Naive thymus-derived CD4-positive, alpha-beta T cell (primary cell): ENCODE data around the gene MT3. TPM values are rescaled to one million over a fixed set of nuclear protein-coding genes. Genes with fewer than 3 reads are reported as not detected.
"Not testable (repeated sequence)": the region's sequence is repeated elsewhere in the genome, so short reads cannot be mapped to it uniquely, and the experiment has no call there.

Experiments used
- ATAC-seq: fragments of 150-1000 bp; cut with Tn5 transposase; 2 replicates; pipeline ENCODE4 v1.10.0; 2021; ENCODE audit warnings: mild to moderate bottlenecking, moderate library complexity
- CTCF ChIA-PET: fragments of 350-600 bp; sonication (Branson Sonifier 250); formaldehyde crosslinking; loops from one replicate; lab custom pipeline; 2021; ENCODE audit warnings: antibody characterized with exemption; lab: Charles Lee
- POLR2A ChIA-PET: fragments of 350-600 bp; sonication (Branson Sonifier 250); formaldehyde crosslinking; loops from one replicate; lab custom pipeline; 2021; ENCODE audit warnings: antibody characterized with exemption, inconsistent platforms; lab: Charles Lee
- DNase-seq, 9 donors: peaks; one replicate each; pipeline versions ENCODE4 v3.0.0 to v3.0.0-alpha.2; 2020 to 2022; ENCODE audit warnings: mixed read lengths in 1 of 9
- H3K27ac ChIP-seq: one replicate; pipeline ENCODE4 v1.7.0; 2013; ENCODE audit warnings: mild to moderate bottlenecking, low read depth, low read length, moderate library complexity
- H3K27me3 ChIP-seq, 2 donors: one replicate each; pipeline ENCODE4 v1.7.0; 2013; ENCODE audit warnings: low read length in 2 of 2, mild to moderate bottlenecking in 2 of 2, moderate library complexity in 2 of 2; ENCODE audit not compliant: control insufficient read depth in 2 of 2, insufficient read depth in 2 of 2
- H3K36me3 ChIP-seq, 3 experiments: 1 replicate in 2 of 3; 2 replicates in 1 of 3; pipeline ENCODE4 v1.7.0; 2013; ENCODE audit warnings: low read length in 3 of 3, mild to moderate bottlenecking in 3 of 3, moderate library complexity in 1 of 3; ENCODE audit not compliant: insufficient read depth in 3 of 3, control insufficient read depth in 2 of 3
- H3K4me1 ChIP-seq, 2 donors: one replicate each; pipeline ENCODE4 v1.7.0; 2013; ENCODE audit warnings: low read length in 2 of 2, mild to moderate bottlenecking in 2 of 2, moderate library complexity in 1 of 2; ENCODE audit not compliant: control insufficient read depth in 2 of 2, insufficient read depth in 2 of 2
- H3K4me3 ChIP-seq: 2 replicates; pipeline ENCODE4 v1.7.0; 2013; ENCODE audit warnings: mild to moderate bottlenecking, low read length
- H3K9me3 ChIP-seq, 3 experiments: 1 replicate in 2 of 3; 2 replicates in 1 of 3; pipeline ENCODE4 v1.7.0; 2013; ENCODE audit warnings: low read length in 3 of 3; ENCODE audit not compliant: control insufficient read depth in 2 of 3
- H3K27ac Mint-ChIP-seq, 9 donors: one replicate each; pipeline ENCODE4 v1.8.0; 2020 to 2022; ENCODE audit warnings: mixed read lengths in 9 of 9, mild to moderate bottlenecking in 8 of 9, moderate library complexity in 5 of 9, inconsistent platforms in 2 of 9
- H3K27me3 Mint-ChIP-seq, 5 donors: one replicate each; pipeline ENCODE4 v1.8.0; 2021 to 2022; ENCODE audit warnings: mixed read lengths in 5 of 5, mild to moderate bottlenecking in 1 of 5
- H3K36me3 Mint-ChIP-seq, 5 donors: one replicate each; pipeline ENCODE4 v1.8.0; 2020 to 2022; ENCODE audit warnings: mixed read lengths in 5 of 5, mild to moderate bottlenecking in 3 of 5, inconsistent platforms in 1 of 5
- H3K4me1 Mint-ChIP-seq, 7 donors: one replicate each; pipeline ENCODE4 v1.8.0; 2020 to 2022; ENCODE audit warnings: mixed read lengths in 7 of 7, mild to moderate bottlenecking in 3 of 7, inconsistent platforms in 1 of 7
- H3K4me3 Mint-ChIP-seq, 10 donors: one replicate each; pipeline ENCODE4 v1.8.0; 2020 to 2022; ENCODE audit warnings: mild to moderate bottlenecking in 10 of 10, mixed read lengths in 10 of 10, moderate library complexity in 6 of 10, inconsistent platforms in 2 of 10
- H3K9me3 Mint-ChIP-seq, 11 donors: one replicate each; pipeline ENCODE4 v1.8.0; 2020 to 2022; ENCODE audit warnings: mixed read lengths in 11 of 11, mild to moderate bottlenecking in 4 of 11, inconsistent platforms in 1 of 11, moderate library complexity in 1 of 11
- intact Hi-C, 2 donors: fragments of 100-400 bp; cut with micrococcal nuclease; formaldehyde crosslinking; loops; one replicate each; pipeline ENCODE4 v1.15.1; 2023
- polyA plus RNA-seq, 2 donors: library from polyadenylated mRNA; unstranded; fragments of 300-500 nt; fragmentation: Illumina TruSeq; gene quantifications; one replicate each; pipeline ENCODE4 v1.2.3, GENCODE V29; 2021
- total RNA-seq, 6 experiments: library from RNA in 5 of 6; stranded (reverse) in 5 of 6; gene quantifications; 1 replicate in 5 of 6; 2 replicates in 1 of 6; pipeline ENCODE4 v1.2.3 and lab custom pipeline; 2021 to 2026

The MT3 gene
- total and polyA plus RNA-seq, 7 experiments from 2014 or later, result 0.76 to 4.5 (median 3.8) TPM; not detected in 2

DNA sequence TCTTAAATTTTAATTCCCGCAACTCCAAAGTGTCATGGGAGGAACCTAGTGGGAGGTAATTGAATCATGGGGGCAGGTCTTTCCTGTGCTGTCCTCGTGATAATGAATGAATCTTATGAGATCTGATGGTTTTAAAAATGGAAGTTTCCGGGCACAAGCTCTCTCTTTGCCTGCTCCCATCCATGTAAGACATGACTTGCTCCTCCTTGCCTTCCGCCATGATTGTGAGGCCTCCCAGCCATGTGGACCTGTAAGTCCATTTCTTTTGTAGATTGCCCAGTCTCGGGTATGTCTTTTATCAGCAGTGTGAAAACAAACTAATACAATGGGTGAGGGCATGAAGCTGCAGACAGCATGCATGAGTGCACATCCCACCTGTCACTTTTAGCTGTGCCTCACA, 33.9 kb downstream of the MT3 start:
- H3K27ac ChIP-seq, H3K4me3 Mint-ChIP-seq, H3K9me3 Mint-ChIP-seq, H3K36me3 ChIP-seq, H3K9me3 ChIP-seq, DNase-seq, H3K36me3 Mint-ChIP-seq, ATAC-seq, H3K4me3 ChIP-seq, H3K27me3 ChIP-seq, intact Hi-C loops, H3K27ac Mint-ChIP-seq: not testable (repeated sequence)
- H3K4me1 ChIP-seq, result peaks cover 0 to 13% of the 10 kb centered on the region in 2 donors
- peaks cover 11 to 27% (median 15%) of the 10 kb centered on the region in 7 donors for H3K4me1 Mint-ChIP-seq
- peaks cover 0 to 21% (median 4%) of the 10 kb centered on the region in 5 donors for H3K27me3 Mint-ChIP-seq
- ChIA-PET CTCF (interaction anchor here (1.0 to 1.5 kb wide), 2 partner anchors 14 to 20 kb away, joined by 3 to 5 read pairs; partner anchors contain the start of gene MT2A), POLR2A (interaction anchor here (0.7 to 1.6 kb wide), 4 partner anchors 9 to 79 kb away, joined by 3 to 5 read pairs (median 4); partner anchors contain the start of genes MT1M and MT2A)

DNA sequence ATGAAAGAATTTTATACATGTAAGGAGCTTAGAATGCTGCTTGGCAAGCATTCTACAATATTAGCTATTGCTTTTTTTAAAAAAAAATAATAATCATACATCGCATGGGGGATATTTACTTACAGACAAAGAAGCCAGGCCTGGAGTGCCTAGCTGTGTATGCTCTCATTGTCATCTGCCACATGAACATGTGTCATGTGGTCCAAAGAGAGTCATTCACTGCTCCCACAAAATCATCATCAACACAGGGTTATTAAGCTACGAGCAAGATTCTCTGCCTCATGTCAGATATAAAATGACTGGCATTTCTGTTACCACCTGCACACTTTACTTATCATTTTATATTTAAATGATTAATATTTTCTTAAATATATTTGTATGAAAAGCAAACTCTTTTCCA, 34.3 kb downstream of the MT3 start:
- H3K9me3 ChIP-seq, result no peaks in the 10 kb centered on the region
- peaks cover 0 to 13% of the 10 kb centered on the region in 2 donors for H3K4me1 ChIP-seq
- no peaks in the 10 kb centered on the region for H3K27me3 ChIP-seq
- H3K27me3 Mint-ChIP-seq, result peaks cover 0 to 17% (median 5%) of the 10 kb centered on the region in 5 donors
- no peaks in the 10 kb centered on the region for H3K9me3 Mint-ChIP-seq
- DNase-seq, result no peak
- H3K36me3 Mint-ChIP-seq, result peaks cover 0 to 2% (median 0%) of the 10 kb centered on the region in 5 donors
- no peak overlapping the region for H3K27ac ChIP-seq
- ATAC-seq, result no peak
- CTCF ChIA-PET, result interaction anchor here (1.0 to 1.5 kb wide), 2 partner anchors 15 to 20 kb away, joined by 3 to 5 read pairs; partner anchors contain the start of gene MT2A
- H3K27ac Mint-ChIP-seq, result no peak overlapping the region
- intact Hi-C loops, result loop anchor here (2.0 kb wide), 1 partner anchor 19 kb away; no protein-coding TSS in a partner anchor
- peaks cover 11 to 25% (median 15%) of the 10 kb centered on the region in 7 donors for H3K4me1 Mint-ChIP-seq
- no peak overlapping the region for H3K4me3 Mint-ChIP-seq
- no peak overlapping the region for H3K4me3 ChIP-seq
- POLR2A ChIA-PET, result interaction anchor here (0.7 to 1.6 kb wide), 6 partner anchors 9 to 532 kb away, joined by 3 to 5 read pairs (median 4); partner anchors contain the start of genes MT1M and MT2A
- no peaks in the 10 kb centered on the region for H3K36me3 ChIP-seq

GRCh38 chr16:56625140-56625942, 36.0 kb downstream of the MT3 start, which contains the start of gene MT1E:
MT1E (plus strand) TSS chr16:56625781; CDS start chr16:56625852, 71 bp downstream.
- POLR2A ChIA-PET, result interaction anchor here (1.0 to 1.4 kb wide), 2 partner anchors 8 to 15 kb away, joined by 3 read pairs; no protein-coding TSS in a partner anchor
- peak within 1 kb of the TSS; percentile 61 to 95 (median 82) for H3K27ac Mint-ChIP-seq
- no peaks in the 10 kb centered on the region for H3K9me3 Mint-ChIP-seq
- Histone ChIP-seq H3K36me3 (no peaks in the 10 kb centered on the region), H3K4me1 (peaks cover 0 to 13% of the 10 kb centered on the region in 2 donors), H3K4me3 (peak within 1 kb of the TSS; percentile 54), H3K27me3 (no peaks in the 10 kb centered on the region), H3K27ac (peak within 1 kb of the TSS; percentile 15), H3K9me3 (no peaks in the 10 kb centered on the region)
- H3K36me3 Mint-ChIP-seq, result peaks cover 0 to 2% (median 0%) of the 10 kb centered on the region in 5 donors
- DNase-seq (peak in 7 of 9 donors; percentile 19 to 76 (median 41)), ATAC-seq (peak; percentile 89)
- peaks cover 6 to 13% (median 12%) of the 10 kb centered on the region in 5 donors for H3K27me3 Mint-ChIP-seq
- CTCF ChIA-PET, result no interaction called here
- intact Hi-C loops, result loop anchor here (1.0 to 5.0 kb wide), 5 partner anchors 8 to 57 kb away; partner anchors contain the start of genes MT2A (in 2 of the 2) and MT1X (in 1 of the 2)
- peaks cover 11 to 27% (median 15%) of the 10 kb centered on the region in 7 donors for H3K4me1 Mint-ChIP-seq
- peak within 1 kb of the TSS; percentile 76 to 98 (median 90) for H3K4me3 Mint-ChIP-seq

DNA sequence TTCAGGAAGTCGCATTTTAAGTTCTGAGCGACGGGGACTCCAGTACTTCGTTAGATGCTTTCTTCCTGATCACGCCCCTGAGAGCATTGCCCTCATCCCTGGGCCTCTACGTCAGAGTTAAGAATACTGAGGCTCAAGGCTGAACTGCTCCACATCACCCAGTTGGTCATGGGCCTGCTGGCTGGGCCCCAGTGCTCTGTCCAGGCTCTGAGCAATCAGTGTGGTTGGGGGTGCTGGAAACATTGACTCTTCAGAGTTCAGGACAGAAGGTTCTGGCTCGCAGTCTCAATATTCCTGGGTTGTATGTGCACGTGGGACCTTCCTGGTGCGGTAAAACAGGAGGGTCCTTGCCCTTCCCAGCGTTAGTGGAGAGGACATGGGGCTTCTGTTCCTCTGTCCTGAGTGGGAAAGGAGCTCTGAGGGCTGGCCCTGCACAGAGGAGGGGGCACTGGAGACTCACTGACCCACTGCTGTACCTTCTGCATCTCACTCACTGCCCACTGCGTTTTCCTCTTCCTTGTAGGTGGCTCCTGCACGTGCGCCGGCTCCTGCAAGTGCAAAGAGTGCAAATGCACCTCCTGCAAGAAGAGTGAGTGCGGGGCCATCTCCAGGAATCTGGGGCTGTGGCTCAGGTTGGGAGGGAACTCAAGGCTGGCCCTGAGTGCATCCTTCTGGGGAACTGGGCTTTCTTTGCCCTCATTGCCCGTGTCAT, 36.8 kb downstream of the MT3 start:
- Mint-ChIP-seq H3K27me3 (peaks cover 13 to 20% (median 17%) of the 10 kb centered on the region in 5 donors), H3K36me3 (peaks cover 0 to 2% (median 0%) of the 10 kb centered on the region in 5 donors), H3K4me1 (peaks cover 11 to 27% (median 15%) of the 10 kb centered on the region in 7 donors), H3K27ac (peak overlapping the region in 7 of 9 donors; percentile 33 to 95 (median 82)), H3K4me3 (peak overlapping the region; percentile 76 to 98 (median 89)), H3K9me3 (no peaks in the 10 kb centered on the region)
- peak; percentile 35 for ATAC-seq
- H3K4me3 ChIP-seq, result peak overlapping the region; percentile 54
- CTCF ChIA-PET, result interaction anchor here (0.6 kb wide), 1 partner anchor 75 kb away, joined by 3 read pairs; no protein-coding TSS in a partner anchor
- no peak overlapping the region for H3K27ac ChIP-seq
- POLR2A ChIA-PET, result interaction anchor here (1.0 to 1.4 kb wide), 2 partner anchors 9 to 16 kb away, joined by 3 read pairs; no protein-coding TSS in a partner anchor
- peaks cover 0 to 13% of the 10 kb centered on the region in 2 donors for H3K4me1 ChIP-seq
- no peaks in the 10 kb centered on the region for H3K9me3 ChIP-seq
- no peaks in the 10 kb centered on the region for H3K27me3 ChIP-seq
- H3K36me3 ChIP-seq, result no peaks in the 10 kb centered on the region
- intact Hi-C loops, result loop anchor here (1.0 to 5.0 kb wide), 5 partner anchors 9 to 56 kb away; partner anchors contain the start of genes MT2A (in 2 of the 2) and MT1X (in 1 of the 2)
- no peak for DNase-seq

DNA sequence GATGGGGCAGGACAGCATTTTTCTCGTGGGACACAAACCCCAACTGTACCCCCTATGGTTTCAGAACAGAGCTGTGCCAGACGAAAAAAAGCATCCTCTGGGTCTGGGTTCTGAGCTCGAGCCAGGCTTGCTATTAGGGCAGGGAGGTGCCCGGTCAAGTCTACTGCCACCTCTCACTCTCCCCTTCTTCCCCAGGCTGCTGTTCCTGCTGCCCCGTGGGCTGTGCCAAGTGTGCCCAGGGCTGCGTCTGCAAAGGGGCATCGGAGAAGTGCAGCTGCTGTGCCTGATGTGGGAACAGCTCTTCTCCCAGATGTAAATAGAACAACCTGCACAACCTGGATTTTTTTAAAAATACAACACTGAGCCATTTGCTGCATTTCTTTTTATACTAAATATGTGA, 37.4 kb downstream of the MT3 start:
- Histone ChIP-seq H3K9me3 (no peaks in the 10 kb centered on the region), H3K27me3 (peaks cover 0 to 2% of the 10 kb centered on the region in 2 donors), H3K27ac (no peak overlapping the region), H3K36me3 (no peaks in the 10 kb centered on the region), H3K4me1 (peaks cover 0 to 13% of the 10 kb centered on the region in 2 donors), H3K4me3 (no peak overlapping the region)
- Mint-ChIP-seq H3K4me3 (peak overlapping the region in 5 of 10 donors; percentile 12 to 98 (median 88)), H3K4me1 (peaks cover 12 to 29% (median 16%) of the 10 kb centered on the region in 7 donors), H3K36me3 (peaks cover 0 to 2% (median 0%) of the 10 kb centered on the region in 5 donors), H3K27ac (no peak overlapping the region), H3K9me3 (no peaks in the 10 kb centered on the region), H3K27me3 (peaks cover 19 to 25% (median 23%) of the 10 kb centered on the region in 5 donors)
- intact Hi-C loops, result loop anchor here in 1 of 2 donors (5.0 kb wide), 1 partner anchor 49 kb away; no protein-coding TSS in a partner anchor
- ChIA-PET CTCF (interaction anchor here (0.6 kb wide), 1 partner anchor 75 kb away, joined by 3 read pairs; no protein-coding TSS in a partner anchor), POLR2A (interaction anchor here (0.6 to 1.4 kb wide), 2 partner anchors 9 to 541 kb away, joined by 3 read pairs; no protein-coding TSS in a partner anchor)
- ATAC-seq (no peak), DNase-seq (no peak)
